GM19468 (cell line): ENCODE data around the gene MOB2.

Experiments
- ATAC-seq: cut with Tn5 transposase; IDR thresholded peaks from one replicate; pipeline ENCODE4 v1.9.1; 2021; ENCODE audit warnings: mild to moderate bottlenecking, moderate library complexity, moderate number of reproducible peaks; ENCODE audit not compliant: unreplicated experiment; ENCODE audit errors: extremely low read depth

Gene MOB2

DNA sequence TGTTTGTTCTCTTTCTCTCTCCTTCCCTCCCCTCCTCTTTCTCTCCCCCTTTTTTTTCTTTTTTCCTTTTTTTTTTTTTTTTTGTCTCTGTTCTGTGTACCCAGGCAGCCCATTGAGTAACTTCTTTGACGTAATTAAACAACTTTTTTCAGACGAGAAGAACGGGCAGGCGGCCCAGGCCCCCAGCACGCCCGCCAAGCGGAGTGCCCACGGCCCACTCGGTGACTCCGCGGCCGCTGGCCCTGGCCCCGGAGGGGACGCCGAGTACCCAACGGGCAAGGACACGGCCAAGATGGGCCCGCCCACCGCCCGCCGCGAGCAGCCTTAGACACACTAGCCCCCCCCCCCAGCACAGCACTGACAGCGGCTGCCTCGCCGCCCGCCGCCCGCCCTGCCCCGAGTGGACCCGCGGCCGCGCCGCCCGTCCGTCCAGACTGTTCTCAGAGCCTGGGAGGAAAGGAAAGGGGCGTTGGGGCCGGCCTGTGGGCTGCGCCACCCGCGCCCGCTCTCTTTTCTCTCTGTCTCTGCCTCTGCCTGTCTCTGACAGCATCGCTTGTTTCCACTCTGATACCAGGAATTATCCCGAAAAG lies 26.1 kb downstream of the MOB2 start:
- ATAC-seq: no peak

DNA sequence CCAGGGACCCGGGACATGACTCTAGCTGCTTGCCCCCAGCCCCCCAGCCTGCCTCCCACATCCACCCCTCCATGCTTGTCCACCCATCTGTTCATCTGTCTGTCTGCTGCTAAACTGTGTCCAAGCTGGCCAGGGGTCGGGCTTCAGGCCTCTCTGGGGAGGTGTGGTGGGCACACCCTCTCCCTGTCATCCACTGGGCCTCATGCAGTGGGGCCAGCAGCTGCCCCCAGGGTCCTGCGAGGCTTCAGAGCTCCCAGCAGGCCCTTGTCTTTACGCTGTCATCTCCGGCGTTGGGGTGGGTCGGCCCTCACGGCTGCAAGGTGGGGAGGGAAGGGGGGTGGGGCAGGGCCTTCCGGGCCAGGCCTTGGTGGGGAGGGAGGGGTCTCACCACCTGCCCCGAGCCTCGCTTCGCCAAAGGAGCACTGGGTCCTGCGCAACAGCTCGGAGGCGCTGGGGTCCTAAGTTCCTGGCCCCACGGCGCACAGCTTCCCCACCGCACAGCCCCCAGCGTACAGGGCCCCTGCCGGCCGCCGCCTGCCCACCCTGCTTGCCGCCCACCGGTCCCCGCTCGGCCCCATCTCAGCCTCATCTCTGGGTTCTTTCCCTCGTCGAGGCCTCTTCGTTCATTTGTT lies 26.7 kb downstream of the MOB2 start:
- ATAC-seq: no peak

DNA sequence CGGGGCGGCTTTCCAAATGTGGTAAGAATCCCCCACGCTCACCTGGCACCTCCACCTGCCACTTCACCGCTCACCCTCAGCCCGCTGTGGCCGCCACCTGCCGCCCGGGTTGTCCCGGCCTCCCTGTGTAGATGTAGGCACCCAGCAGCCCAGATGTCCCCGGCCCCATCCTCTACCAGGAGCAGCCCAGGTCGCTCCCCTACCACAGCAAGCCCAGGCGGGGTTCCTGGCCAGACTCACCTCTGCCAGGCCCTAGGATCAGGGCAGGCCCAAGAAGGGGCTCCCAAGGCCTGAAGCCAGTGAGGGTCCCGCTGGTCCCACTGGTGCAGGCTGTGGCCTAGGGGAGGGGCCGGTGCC lies 27.4 kb downstream of the MOB2 start:
- ATAC-seq: no peak

DNA sequence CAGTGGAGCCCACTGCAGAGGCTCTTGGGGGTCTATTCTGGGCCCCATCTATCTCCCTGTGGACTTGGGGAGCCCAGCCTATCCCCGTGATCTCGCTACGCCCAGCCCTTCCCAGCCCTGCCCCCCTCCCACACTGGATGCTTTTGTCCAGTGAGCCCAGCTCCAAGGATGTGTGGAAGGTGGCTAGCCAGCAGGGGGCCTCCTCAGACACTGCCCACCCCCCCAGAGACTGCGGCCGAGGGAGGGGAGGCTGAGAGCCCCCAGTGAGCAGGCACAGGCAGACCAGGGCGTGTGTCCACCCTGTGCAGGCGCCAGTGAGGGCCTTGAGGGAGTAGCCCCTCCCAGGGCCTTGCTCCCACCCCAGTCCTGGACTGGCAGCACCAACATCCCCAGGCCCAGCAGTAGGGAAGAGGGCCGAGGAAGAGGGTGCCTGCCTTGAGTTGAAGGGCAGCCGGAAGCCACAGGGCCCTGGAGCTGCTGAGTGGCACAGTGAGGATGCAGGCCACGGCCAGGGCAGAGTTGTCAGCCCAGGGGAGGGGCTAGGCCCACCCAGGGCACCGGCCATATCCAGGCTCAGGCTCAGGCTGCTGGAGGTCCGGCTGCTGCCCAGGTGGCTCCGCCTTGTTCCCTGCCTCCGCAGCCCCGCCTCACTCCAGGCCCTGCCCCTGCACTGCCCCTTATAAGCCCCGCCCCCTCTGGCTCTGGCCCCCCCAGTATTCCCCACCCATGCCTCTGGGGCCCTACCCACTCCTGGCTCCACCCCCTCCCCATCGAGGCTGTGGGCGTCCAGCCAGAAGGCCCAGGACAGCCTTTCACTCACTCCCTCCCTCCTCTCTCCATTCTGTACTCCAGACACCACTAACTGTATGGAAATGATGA lies 28.0 kb downstream of the MOB2 start:
- no peak for ATAC-seq

DNA sequence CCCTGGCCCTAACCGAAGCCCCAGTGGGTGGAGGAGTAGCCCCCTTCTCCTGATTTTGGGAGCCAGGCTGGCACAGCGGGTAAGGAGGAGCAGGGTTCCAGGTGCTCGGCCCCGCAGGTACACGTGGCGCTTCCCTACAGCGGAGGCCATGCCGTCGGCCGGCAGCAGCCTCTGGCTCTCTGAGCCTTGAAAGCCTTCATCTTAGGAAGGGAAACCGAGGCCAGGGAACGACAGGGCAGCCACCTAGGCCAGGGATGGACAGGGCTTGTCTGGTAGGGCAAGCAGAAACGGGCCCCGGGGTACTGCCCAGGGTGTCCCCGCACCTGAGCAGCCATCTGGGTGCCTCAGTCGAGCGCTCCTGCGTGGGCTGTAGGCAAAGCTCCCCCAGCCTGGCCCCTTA lies 28.7 kb downstream of the MOB2 start:
- no peak for ATAC-seq

DNA sequence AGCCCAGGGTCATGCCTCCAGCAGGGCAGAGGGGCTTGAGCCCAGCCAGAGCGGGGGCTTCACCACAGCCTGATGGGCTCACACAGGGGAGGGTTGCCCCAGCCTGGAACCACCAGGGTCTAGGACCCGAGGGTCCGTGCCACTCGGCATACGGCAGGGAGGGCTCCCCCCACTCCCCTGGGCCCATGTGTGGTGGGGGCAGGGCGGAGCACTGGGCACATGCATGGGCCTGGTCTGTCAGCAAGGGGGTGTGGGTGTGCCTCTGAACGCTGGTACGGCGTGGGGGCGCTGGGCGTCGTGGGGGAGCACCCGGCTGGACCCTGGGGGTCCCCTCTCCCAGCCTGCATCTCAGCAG lies 29.3 kb downstream of the MOB2 start:
- no peak for ATAC-seq

DNA sequence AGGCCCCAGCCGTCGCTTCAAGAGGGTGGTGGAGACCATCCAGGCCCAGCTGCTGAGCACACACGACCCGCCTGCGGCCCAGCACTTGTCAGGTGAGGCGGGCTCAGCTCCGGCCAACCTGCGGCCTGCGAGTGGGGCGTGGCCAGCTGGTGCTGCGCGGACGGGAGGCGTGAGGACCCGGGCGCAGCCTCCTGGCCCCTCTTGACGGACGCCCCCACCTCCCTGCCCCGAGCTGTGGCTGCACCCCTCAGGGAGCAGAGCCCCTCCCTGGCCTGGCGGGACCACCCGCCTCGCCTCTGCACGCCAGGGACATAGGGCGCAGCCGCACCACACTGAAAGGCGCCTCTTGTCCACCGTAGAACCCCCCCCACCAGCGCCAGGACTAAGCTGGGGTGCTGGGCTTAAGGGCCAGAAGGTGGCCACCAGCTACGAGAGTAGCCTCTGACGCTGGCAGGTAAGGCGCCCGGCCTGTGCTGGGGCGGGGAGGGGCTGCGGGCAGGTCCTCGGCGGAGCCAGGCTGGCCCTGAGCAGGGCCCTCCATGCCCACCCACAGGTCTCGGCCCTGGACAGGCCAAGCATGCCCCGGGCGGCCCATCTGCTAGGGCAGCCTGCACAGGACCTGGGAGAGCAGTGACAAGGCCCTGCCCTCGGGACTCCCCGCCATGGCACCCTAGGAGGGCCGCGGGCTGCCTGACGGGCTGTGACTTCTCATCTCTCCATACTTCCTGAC lies 29.8 kb downstream of the MOB2 start:
- no peak for ATAC-seq

DNA sequence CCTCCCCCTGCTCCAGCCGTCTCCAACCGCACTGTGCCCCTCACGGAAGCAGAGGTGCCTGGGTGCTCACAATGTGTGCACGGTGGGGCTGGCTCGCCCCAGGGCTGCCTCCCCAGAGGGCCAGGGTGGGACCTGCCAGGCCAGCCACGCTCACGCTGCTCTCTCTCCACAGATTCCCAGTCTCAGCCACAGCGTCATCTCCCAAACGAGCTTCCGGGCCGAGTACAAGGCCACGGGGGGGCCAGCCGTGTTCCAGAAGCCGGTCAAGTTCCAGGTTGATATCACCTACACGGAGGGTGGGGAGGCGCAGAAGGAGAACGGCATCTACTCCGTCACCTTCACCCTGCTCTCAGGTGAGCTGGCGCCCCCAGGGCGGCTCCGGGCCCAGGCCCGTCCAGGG lies 30.4 kb downstream of the MOB2 start:
- no peak for ATAC-seq

DNA sequence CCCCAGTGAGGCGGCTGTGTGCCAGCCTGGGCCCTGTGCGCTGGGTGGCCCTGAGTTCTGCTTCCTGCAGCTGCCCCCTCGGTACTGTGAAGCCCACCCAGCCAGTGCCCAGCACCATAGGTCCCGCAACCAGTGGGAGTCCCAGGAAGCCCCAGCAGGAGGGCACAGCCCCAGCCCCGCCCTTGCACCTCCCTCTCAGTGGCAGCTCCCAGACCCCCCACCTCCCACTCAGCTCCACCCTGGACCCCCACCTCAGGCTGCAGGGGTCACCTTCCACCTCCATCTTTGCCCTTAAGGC lies 30.9 kb downstream of the MOB2 start:
- no peak for ATAC-seq

DNA sequence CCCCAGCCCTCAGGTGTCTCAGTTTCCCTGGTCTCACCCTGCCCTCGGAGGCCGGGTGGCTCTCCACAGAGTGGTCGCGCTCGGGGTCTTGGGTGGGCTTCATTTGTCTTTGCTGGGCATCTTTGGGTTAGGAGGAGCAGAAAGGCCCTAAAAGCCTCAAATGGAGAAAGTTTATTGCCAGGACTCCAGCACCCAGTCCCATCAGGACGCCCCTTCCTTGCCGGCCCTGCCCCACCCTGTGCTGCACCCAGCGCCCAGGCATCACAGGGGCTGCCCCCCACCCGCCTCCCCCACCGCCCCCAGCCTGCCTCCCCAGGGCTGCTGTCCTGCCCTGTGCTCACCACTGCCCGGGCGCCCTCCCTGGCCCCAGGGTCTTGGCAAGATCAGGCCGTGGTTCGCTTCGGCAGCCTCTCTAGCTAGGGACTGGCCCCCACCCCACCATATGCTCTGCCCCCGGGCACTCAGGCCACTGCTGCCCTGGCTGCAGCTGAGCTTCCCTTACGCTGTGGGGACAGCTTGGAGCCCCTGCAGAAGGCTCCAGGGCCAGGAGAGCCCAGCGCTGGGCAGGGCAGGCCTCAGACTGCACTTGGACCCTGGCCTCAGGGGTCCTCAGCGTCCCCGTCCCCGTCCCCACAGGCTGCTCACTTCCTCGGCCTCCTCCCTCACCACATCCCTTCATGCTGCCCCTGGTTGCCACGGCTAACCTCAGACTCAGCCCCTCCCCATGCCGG lies 31.4 kb downstream of the MOB2 start:
- no peak for ATAC-seq

DNA sequence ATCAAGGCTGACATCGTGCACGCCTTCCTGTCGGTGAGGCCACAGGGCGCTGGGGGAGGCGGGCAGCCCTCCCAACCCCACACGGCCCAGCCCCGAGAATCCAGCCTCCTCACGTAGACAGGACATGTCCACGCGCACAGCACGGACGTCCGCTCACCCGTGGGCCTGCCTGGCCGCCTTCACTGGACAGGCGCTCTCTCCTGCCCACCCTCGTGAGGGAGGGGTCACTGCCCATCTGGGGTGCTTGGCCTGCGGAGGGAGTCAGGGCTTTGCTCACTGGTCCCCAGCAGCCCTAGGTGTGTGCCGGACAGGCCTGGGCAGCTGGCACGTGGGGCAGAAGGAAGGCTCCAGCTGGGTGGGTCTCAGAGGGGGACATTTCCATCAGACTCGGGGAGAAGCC lies 32.0 kb downstream of the MOB2 start:
- ATAC-seq: no peak

DNA sequence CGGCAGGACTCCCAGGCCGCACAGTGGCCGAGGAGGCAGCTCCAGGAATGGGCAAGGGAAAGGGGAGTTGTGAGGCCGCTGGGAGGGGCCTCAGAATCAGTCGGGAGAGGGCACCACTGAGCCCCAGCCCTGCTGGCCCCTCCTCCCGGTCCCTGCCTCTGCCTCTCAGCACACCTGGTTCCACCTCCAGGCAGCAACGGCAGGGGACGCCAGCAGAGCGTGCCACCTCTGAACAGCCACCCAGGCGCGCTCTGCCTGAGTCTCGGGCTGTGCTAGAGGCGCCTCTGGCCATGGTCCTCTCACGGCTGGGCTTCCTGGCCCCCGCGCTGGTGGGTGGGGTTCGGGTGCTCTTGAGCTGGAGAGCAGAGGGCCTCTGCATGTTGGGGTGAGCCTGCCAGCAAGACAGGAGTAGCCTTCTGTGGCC lies 33.0 kb downstream of the MOB2 start:
- no peak for ATAC-seq

DNA sequence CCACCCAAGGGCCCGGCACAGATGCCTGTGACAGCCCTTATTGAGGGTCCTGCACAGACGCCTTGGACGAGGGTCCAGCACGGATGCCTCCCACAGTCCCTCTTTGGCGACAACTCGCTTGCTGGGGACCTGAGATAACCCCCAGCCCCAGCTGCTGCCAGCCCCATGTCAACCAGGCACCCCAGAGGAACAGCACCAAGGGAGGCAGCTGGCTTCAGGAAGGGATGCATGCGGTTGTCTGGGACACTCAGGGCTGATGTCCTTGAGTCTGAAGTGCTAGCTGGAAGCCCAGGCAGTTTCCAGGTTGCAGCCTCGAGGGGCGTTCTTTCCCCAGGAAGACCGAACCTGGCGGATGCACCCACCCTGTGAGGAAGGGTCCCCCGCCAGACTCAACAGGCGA lies 33.8 kb downstream of the MOB2 start:
- no peak for ATAC-seq

DNA sequence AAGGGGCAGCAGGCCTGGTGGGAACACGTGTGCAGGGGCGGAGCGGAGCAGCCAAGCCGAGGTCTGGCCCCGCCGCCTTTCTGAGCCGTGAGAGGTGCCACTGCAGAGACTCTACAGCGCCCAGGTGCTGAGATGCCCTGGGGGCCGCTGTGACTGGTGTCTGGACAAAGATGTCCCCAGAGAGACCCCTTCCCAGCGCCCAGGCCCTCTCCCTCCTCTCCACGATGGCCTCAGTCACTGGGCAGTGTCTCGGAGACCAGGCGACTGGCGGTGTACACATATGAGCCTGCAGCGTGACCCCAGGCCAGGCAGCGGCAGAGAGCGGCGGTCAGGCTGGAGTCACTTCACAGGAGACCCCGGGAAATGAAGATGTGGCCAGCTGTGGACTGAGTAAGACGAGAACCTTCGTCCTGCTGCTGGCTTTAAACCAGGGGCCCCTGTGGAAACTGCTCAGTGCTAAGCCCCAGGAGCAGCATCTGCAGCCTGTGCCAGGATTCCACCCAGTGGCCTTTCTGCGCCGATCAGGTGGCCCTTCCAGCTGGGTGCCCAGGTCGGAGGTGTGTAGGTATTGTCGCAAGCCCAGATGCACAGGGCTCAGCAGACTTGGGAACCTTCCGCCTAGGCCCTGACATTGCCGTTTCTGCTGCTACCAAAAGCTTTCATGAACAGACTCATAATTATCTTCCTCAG lies 34.7 kb downstream of the MOB2 start:
- ATAC-seq: no peak

DNA sequence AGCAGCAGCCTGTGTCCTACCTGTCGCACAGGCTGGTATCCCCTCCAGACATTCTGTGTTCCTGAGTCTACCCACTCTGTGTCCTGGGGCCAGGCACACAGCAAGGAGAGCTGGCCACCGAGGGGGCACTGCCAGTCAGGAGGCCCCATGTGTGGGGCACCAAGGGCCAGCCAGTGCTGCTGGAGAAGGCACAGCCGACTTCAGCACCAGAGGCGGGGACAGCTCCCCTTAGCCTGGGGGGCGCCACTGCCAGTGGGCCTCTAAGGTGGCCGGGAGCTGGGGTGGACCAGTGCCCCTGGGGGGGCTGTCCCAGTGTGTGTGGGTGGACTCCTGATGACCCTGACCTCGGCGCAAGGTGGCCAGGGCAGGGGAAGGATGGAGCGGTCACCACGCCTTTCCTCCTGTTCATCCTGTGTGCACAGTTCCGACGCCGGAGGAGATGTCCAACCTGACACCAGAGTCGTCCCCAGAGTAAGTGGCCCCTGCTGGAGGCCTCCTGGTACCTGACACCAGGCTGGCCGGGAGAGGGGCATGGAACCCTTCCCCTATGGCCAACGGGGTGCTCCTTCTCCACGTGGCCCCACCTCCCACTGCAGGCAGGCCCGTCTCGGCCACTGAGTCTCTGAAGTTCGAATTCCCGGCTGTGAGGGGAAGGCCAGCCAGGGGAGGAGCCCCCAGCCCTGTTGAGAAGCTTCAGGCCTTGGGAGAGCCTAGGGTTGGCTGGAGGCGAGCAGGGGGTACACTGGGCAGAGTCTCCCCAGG lies 35.4 kb downstream of the MOB2 start:
- ATAC-seq: no peak

DNA sequence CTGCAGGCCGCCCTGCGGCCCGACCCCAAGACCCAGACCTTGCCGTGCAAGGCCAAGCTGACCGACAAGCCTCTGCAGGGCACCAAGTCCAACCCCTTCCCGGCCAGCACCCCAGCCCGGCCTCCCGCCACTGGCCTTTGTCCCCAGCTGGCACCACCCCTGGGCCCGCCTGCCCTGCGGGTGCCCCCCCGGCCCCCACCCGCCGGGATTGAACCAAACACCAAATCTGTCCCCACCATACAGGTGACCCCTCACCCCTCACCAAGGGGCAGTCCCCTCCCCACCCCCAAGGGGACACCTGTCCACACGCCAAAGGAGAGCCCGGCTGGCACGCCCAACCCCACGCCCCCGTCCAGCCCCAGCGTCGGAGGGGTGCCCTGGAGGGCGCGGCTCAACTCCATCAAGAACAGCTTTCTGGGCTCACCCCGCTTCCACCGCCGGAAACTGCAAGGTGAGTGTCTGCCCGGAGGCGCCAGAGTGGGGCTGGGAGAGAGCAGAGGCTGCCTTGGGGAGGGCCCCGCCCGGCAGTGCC lies 36.2 kb downstream of the MOB2 start:
- ATAC-seq: no peak

DNA sequence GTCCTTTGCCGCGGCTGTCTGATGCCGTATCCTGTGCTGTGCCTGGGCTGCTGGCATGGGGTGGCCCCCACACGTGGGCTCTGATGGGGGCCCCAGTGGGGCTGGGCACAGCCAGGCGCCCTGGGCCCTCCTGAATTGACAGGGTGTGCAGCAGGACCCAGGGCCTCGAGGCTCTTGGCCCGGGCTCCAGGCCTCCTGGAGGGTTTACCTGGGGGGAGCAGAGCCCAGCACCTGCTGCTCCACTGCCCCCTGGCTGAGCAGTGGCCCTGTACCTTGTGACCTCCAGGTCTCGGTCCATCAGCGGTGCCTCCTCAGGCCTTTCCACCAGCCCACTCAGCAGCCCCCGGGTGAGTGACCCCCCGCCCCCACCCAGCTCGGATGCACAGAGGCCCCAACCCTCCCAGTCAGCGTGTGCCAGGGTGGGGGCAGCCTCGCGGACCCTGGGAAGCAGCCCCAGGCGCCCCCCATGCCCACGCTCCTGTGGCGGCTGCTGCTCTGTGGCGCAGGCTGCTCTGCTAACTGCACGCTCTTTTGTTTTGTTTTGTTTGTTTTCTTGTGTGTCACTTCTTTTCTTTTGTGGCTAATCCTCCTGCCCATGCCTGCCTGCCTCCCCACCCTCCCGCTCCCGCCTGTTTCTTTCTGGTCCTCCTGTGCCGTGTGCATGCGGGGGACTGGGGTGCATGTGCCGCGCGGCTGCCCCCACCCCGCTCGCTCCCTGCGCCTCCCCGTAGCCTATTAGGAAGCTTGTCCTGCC lies 36.9 kb downstream of the MOB2 start:
- no peak for ATAC-seq

DNA sequence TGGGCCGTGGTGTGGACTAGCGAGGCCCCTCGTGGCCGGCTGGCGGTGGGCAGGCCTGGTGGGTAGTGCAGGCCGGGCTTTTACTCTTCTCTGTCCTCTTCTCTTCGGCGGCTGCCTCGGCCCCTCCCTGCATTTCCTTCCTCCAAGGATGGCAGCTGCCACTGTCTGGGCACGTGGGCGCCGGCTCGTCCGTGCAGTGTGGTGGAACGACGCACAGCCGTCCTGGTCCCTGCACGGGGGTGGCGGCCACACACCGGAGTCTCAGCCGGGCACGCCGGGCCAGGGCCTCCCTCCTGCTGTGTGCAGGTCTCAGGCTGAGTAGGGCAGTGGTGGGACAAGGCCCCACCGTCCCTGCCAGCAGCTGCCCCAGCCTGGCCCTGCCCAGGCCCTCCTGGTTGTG lies 37.7 kb downstream of the MOB2 start:
- ATAC-seq: no peak
